ENCODE data around the gene SLC12A8. TPM values are rescaled to one million over a fixed set of nuclear protein-coding genes. Genes with fewer than 3 reads are reported as not detected.

SLC12A8 gene
- total RNA-seq, 1 donor from 2014 or later = 8.0 TPM

GRCh38 chr3:125117631-125118191, 94.8 kb downstream of the SLC12A8 start:
- H3K4me3 Mint-ChIP-seq = no peak overlapping the region
- TF ChIP-seq CTCF (IDR thresholded peaks at IDR 0.05; ENCODE audit: unreplicated experiment) = no peak
- peaks cover 3% of the 10 kb centered on the region for H3K36me3 Mint-ChIP-seq
- peaks cover 36% of the 10 kb centered on the region for H3K27me3 Mint-ChIP-seq (ENCODE audit: low read depth)
- H3K9me3 Mint-ChIP-seq = no peaks in the 10 kb centered on the region
- no peak overlapping the region for H3K27ac Mint-ChIP-seq
- H3K4me1 Mint-ChIP-seq = peaks cover 39% of the 10 kb centered on the region
- DNase-seq (ENCODE audit: low spot score in 2 of 2, unreplicated experiment in 2 of 2) = no peak

- no peak overlapping the region for H3K4me3 Mint-ChIP-seq
- H3K9me3 Mint-ChIP-seq = no peaks in the 10 kb centered on the region
- H3K36me3 Mint-ChIP-seq = no peaks in the 10 kb centered on the region
- peaks cover 39% of the 10 kb centered on the region for H3K4me1 Mint-ChIP-seq
- H3K27me3 Mint-ChIP-seq (ENCODE audit: low read depth) = peaks cover 26% of the 10 kb centered on the region
- no peak for TF ChIP-seq CTCF (IDR thresholded peaks at IDR 0.05; ENCODE audit: unreplicated experiment)
- peak overlapping the region; percentile 86 for H3K27ac Mint-ChIP-seq
- no peak for DNase-seq (ENCODE audit: low spot score in 2 of 2, unreplicated experiment in 2 of 2)
Measured at GRCh38 chr3:125116311-125117080, 96.1 kb downstream of the SLC12A8 start.

- Mint-ChIP-seq H3K9me3 (no peaks in the 10 kb centered on the region), H3K27ac (peak overlapping the region; percentile 73), H3K4me1 (peaks cover 30% of the 10 kb centered on the region), H3K27me3 (ENCODE audit: low read depth) (peaks cover 17% of the 10 kb centered on the region), H3K36me3 (no peaks in the 10 kb centered on the region), H3K4me3 (no peak overlapping the region)
- TF ChIP-seq CTCF (IDR thresholded peaks at IDR 0.05; ENCODE audit: unreplicated experiment) = no peak
- no peak for DNase-seq (ENCODE audit: low spot score in 2 of 2, unreplicated experiment in 2 of 2)
Measured at GRCh38 chr3:125115640-125116039, 96.9 kb downstream of the SLC12A8 start.

- Mint-ChIP-seq H3K36me3 (no peaks in the 10 kb centered on the region), H3K4me3 (no peak overlapping the region), H3K9me3 (no peaks in the 10 kb centered on the region), H3K4me1 (peaks cover 23% of the 10 kb centered on the region), H3K27ac (no peak overlapping the region), H3K27me3 (ENCODE audit: low read depth) (no peaks in the 10 kb centered on the region)
- no peak for TF ChIP-seq CTCF (IDR thresholded peaks at IDR 0.05; ENCODE audit: unreplicated experiment)
- DNase-seq (ENCODE audit: low spot score in 2 of 2, unreplicated experiment in 2 of 2) = no peak
Measured at GRCh38 chr3:125112981-125113380, 99.6 kb downstream of the SLC12A8 start.

- no peak overlapping the region for H3K27ac Mint-ChIP-seq
Measured at GRCh38 chr3:125110876-125111480, 101.6 kb downstream of the SLC12A8 start.

More at GRCh38 chr3:125110876-125111480, 101.6 kb downstream of the SLC12A8 start:
- no peaks in the 10 kb centered on the region for H3K36me3 Mint-ChIP-seq
- H3K4me3 Mint-ChIP-seq = no peak overlapping the region
- no peaks in the 10 kb centered on the region for H3K9me3 Mint-ChIP-seq
- no peaks in the 10 kb centered on the region for H3K27me3 Mint-ChIP-seq (ENCODE audit: low read depth)
- no peak for TF ChIP-seq CTCF (IDR thresholded peaks at IDR 0.05; ENCODE audit: unreplicated experiment)
- no peak for DNase-seq (ENCODE audit: low spot score in 2 of 2, unreplicated experiment in 2 of 2)
- peaks cover 14% of the 10 kb centered on the region for H3K4me1 Mint-ChIP-seq

Data from mesothelial cell of epicardium (in vitro differentiated cells).